Measurements from ENCODE around the gene ZNRF1. TPM values are rescaled to one million over a fixed set of nuclear protein-coding genes. Genes with fewer than 3 reads are reported as not detected.

The ZNRF1 gene
- total RNA-seq (2022) (8.3 and 10.5 TPM in 2 replicates), Bru-seq, nascent RNA (percentile 46 among the genes with signal in this experiment), BruChase-seq, experiment 1, labeled RNA remaining after a 6-hour chase (percentile 45 among the genes with signal in this experiment), BruChase-seq, experiment 2, labeled RNA remaining after a 2-hour chase (percentile 49 among the genes with signal in this experiment)
- long read RNA-seq, full-length matches to known transcripts = 32 of 33 reads
- long read RNA-seq, partial matches to known transcripts = 0 of 33 reads
- long read RNA-seq, other reads (novel, unspliced or antisense) = 1 of 33 reads

- intact Hi-C loops (cut with micrococcal nuclease) = loop anchor here (1.0 to 5.0 kb wide), 2 partner anchors 113 to 204 kb away; no protein-coding TSS in a partner anchor
- H3K4me3 Mint-ChIP-seq (ENCODE audit: unreplicated experiment) = peak within 1 kb of the TSS; percentile 73
- no peaks in the 10 kb centered on the region for H3K27me3 Mint-ChIP-seq (ENCODE audit: insufficient read depth, unreplicated experiment)
- no TSS peak for BruUV-seq (replicated peaks)
- peaks cover 19% of the 10 kb centered on the region for H3K4me1 Mint-ChIP-seq (ENCODE audit: insufficient read depth, unreplicated experiment)
- peak; percentile 84 for TF ChIP-seq CTCF (IDR thresholded peaks at IDR 0.05; ENCODE audit: unreplicated experiment)
- H3K9me3 Mint-ChIP-seq (ENCODE audit: unreplicated experiment) = no peaks in the 10 kb centered on the region
- POLR2A ChIA-PET = interaction anchor here (0.7 to 3.1 kb wide), 12 partner anchors 9 to 392 kb away, joined by 3 to 71 read pairs (median 4); partner anchors contain the start of genes GLG1, LDHD and WDR59
- CTCF ChIA-PET = interaction anchor here (0.6 to 9.3 kb wide), 21 partner anchors 10 to 1761 kb away, joined by 3 to 199 read pairs (median 5); partner anchors contain the start of gene WDR59
- peak; percentile 84 for DNase-seq (ENCODE audit: unreplicated experiment)
- no peaks in the 10 kb centered on the region for H3K36me3 Mint-ChIP-seq (ENCODE audit: insufficient read depth, unreplicated experiment)
- H3K27ac Mint-ChIP-seq (ENCODE audit: low read depth, unreplicated experiment) = no peak within 1 kb of the TSS
Measured at GRCh38 chr16:74998481-74999218, at the start of gene ZNRF1. Gene ZNRF1, plus strand, starts transcription at chr16:74999024. Its CDS starts 648 bp downstream, at chr16:74999672.

- H3K27me3 Mint-ChIP-seq (ENCODE audit: insufficient read depth, unreplicated experiment) = no peaks in the 10 kb centered on the region
- no peak overlapping the region for H3K27ac Mint-ChIP-seq (ENCODE audit: low read depth, unreplicated experiment)
- H3K4me3 Mint-ChIP-seq (ENCODE audit: unreplicated experiment) = no peak overlapping the region
- CTCF ChIA-PET = no interaction called here
- BruUV-seq (replicated peaks) = no TSS peak
- no peak for DNase-seq (ENCODE audit: unreplicated experiment)
- no peaks in the 10 kb centered on the region for H3K4me1 Mint-ChIP-seq (ENCODE audit: insufficient read depth, unreplicated experiment)
- POLR2A ChIA-PET = interaction anchor here (0.5 kb wide), 1 partner anchor 444 kb away, joined by 3 read pairs; no protein-coding TSS in a partner anchor
- no peak for TF ChIP-seq CTCF (IDR thresholded peaks at IDR 0.05; ENCODE audit: unreplicated experiment)
- H3K9me3 Mint-ChIP-seq (ENCODE audit: unreplicated experiment) = no peaks in the 10 kb centered on the region
- H3K36me3 Mint-ChIP-seq (ENCODE audit: insufficient read depth, unreplicated experiment) = peaks cover 79% of the 10 kb centered on the region
- intact Hi-C loops (cut with micrococcal nuclease) = no loop called here
Measured at GRCh38 chr16:74949309-74949708, 49.5 kb upstream of the ZNRF1 start.

- intact Hi-C loops (cut with micrococcal nuclease) = no loop called here
- DNase-seq (ENCODE audit: unreplicated experiment) = no peak
- no TSS peak for BruUV-seq (replicated peaks)
- Mint-ChIP-seq H3K27me3 (ENCODE audit: insufficient read depth, unreplicated experiment) (no peaks in the 10 kb centered on the region), H3K27ac (ENCODE audit: low read depth, unreplicated experiment) (no peak overlapping the region), H3K36me3 (ENCODE audit: insufficient read depth, unreplicated experiment) (peaks cover 79% of the 10 kb centered on the region), H3K9me3 (ENCODE audit: unreplicated experiment) (no peaks in the 10 kb centered on the region), H3K4me3 (ENCODE audit: unreplicated experiment) (no peak overlapping the region), H3K4me1 (ENCODE audit: insufficient read depth, unreplicated experiment) (no peaks in the 10 kb centered on the region)
- TF ChIP-seq CTCF (IDR thresholded peaks at IDR 0.05; ENCODE audit: unreplicated experiment) = no peak
- POLR2A ChIA-PET = no interaction called here
- CTCF ChIA-PET = interaction anchor here (0.6 kb wide), 1 partner anchor 161 kb away, joined by 3 read pairs; no protein-coding TSS in a partner anchor
Measured at GRCh38 chr16:74950511-74950910, 48.3 kb upstream of the ZNRF1 start.

- Mint-ChIP-seq H3K27me3 (ENCODE audit: insufficient read depth, unreplicated experiment) (no peaks in the 10 kb centered on the region), H3K4me3 (ENCODE audit: unreplicated experiment) (no peak overlapping the region), H3K27ac (ENCODE audit: low read depth, unreplicated experiment) (no peak overlapping the region), H3K4me1 (ENCODE audit: insufficient read depth, unreplicated experiment) (no peaks in the 10 kb centered on the region), H3K9me3 (ENCODE audit: unreplicated experiment) (no peaks in the 10 kb centered on the region), H3K36me3 (ENCODE audit: insufficient read depth, unreplicated experiment) (peaks cover 79% of the 10 kb centered on the region)
- no peak for DNase-seq (ENCODE audit: unreplicated experiment)
- no TSS peak for BruUV-seq (replicated peaks)
- no peak for TF ChIP-seq CTCF (IDR thresholded peaks at IDR 0.05; ENCODE audit: unreplicated experiment)
- POLR2A ChIA-PET = no interaction called here
- CTCF ChIA-PET = interaction anchor here (0.6 to 2.9 kb wide), 3 partner anchors 160 to 587 kb away, joined by 3 to 11 read pairs (median 3); no protein-coding TSS in a partner anchor
- intact Hi-C loops (cut with micrococcal nuclease) = no loop called here
Measured at GRCh38 chr16:74951206-74951605, 47.6 kb upstream of the ZNRF1 start.

All from MCF 10A (cell line).